Muscle of arm (tissue), 12 donors: ENCODE data around the gene TRIM37. TPM values are rescaled to one million over a fixed set of nuclear protein-coding genes. Genes with fewer than 3 reads are reported as not detected.
"Not testable (repeated sequence)": the region's sequence is repeated elsewhere in the genome, so short reads cannot be mapped to it uniquely, and the experiment has no call there.

Experiments used
- DNase-seq: peaks from one replicate; pipeline ENCODE4 v3.0.0-alpha.2; 2013
- polyA plus RNA-seq, 12 donors: library from polyadenylated mRNA; unstranded; fragments of 120-200 nt; gene quantifications; one replicate each; pipeline ENCODE4 v1.2.1, GENCODE V29; 2013; ENCODE audit not compliant: insufficient read length in 12 of 12

TRIM37 gene
- polyA plus RNA-seq, 12 donors: 10.2 to 17.5 (median 15.0) TPM; not detected in 1

DNA sequence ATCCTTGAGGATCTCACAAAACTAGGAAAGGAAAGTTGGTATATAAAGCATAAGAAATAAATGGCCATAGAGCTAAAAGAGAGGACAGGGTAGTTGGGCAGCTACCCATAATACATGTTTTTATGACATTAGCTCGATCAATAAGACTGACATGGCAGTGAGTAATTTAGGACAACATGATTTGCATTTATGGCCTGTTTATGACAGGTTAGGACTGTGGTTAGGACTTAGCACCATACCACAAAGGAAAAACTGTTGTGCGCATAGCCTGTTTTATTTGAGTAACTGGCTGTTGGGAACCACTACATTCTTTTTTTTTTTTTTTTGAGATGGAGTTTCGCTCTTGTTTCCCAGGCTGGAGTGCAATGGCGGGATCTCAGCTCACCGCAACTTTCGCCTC, 18.0 kb upstream of the TRIM37 start:
- DNase-seq: no peak

DNA sequence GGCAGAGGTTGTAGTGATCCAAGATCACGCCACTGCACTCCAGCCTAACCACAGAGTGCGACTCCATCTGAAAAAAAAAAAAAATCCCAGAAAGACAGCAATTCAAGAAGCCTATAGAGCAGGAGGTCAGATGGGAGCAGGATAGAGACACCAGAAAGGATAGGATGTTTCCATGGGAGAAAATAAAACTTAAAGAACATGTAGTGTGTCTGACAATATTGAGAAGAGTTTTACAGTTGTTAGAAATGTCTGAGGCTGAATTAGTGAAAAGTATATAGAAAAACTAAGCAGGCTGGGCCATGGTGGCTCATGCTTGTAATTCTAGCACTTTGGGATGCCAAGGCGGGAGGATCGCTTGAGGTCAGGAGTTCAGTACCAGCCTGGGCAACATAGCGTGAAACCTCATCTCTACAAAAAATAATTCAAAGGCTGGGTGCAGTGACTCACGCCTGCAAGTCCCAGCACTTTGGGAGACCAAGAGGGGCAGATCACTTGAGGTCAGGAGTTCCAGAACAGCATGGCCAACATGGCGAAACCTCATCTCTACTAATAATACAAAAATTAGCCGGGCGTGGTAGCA, 15.3 kb upstream of the TRIM37 start:
- no peak for DNase-seq

- no peak for DNase-seq
These were observed 8.8 kb upstream of the TRIM37 start for GRCh38 chr17:59115474-59115873.

GRCh38 chr17:59111539-59111938, 4.9 kb upstream of the TRIM37 start:
- no peak for DNase-seq

DNA sequence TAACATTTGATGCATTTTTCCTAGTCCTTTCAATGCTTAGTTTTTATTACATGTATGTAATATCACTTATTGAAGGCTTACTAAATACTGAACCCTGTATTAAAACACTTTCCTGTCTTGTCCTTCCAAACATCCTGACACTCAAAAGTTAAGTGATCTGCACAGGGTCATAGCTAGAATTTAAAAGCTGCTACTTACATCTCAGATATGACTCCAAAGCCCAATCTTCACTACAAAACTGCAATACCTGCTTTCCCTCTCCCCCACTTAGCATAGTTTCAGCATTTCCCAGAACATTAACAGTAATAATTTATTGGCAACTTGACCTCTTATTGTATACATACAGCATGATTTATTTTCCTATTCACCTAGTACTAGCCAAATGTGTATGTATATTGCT, 4.3 kb upstream of the TRIM37 start:
- no peak for DNase-seq

- no peak for DNase-seq
These were observed 1.9 kb upstream of the TRIM37 start for GRCh38 chr17:59108400-59109102.

DNA sequence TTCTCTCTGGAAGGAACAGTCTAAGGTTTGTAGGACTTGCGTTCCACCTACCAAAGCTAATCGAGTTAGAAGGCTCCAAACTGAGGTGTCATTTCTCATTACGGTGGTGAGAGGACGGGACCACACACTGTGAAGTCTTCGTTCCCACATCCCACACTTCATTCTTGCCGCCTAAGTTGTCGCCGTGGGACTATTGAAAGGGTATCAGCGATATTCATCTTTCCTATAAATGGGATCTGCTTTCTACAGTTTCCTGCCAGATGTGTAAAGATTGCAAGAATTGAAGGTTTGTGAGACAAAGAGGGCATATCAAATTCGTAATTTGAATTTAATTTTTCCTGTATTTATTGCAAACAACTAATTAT, 608 bp upstream of the TRIM37 start:
- no peak for DNase-seq

DNA sequence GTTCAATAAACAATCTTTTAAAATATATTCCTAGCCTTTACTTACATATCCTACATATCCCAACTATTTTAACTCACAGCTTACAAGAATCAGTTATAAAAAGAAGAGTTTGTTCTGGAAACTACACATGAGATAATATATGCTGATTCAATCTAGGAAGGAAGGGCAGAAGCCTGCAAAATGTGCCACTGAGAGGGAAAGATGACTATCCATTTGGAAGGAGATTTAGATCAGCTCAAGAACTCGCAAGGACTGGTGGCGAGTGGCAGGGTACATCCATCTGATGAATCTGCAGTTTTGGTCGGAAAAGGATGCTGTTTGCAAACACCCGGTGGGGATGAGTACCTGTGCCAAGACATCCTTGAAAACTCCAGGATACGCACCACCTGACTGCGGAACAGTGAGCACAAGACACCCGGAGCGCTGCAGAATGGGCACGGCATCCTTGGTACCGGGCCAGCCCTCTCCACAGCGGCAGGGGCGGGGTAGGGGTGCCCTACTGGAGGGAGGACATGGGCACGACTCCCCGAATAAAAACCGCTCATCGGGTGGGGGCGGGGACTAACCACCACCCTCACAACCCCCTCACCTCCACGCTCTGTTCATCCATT, 723 bp downstream of the TRIM37 start:
- DNase-seq: peak; percentile 35

GRCh38 chr17:59101178-59101577, 5.5 kb downstream of the TRIM37 start:
- DNase-seq: no peak

DNA sequence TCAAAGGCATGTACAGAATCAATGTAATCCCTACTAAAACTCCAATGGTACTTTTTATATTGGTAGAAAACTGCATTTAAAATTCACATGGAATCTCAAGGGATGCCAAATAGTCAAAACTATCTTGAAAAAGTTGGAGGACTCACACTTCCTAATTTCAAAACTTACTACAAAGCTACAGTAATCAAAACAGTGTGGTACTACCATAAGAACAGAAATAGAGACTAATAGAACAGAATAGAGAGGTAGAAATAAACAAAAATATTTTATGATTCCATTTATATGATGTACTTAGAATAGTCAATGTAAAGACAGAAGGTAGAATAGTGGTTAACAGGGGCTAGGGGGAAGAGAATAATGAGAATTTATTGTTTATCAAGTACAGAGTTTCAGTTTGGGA, 8.8 kb downstream of the TRIM37 start:
- DNase-seq: no peak

- no peak for DNase-seq
These were observed 11.7 kb downstream of the TRIM37 start for GRCh38 chr17:59094861-59095530.

DNA sequence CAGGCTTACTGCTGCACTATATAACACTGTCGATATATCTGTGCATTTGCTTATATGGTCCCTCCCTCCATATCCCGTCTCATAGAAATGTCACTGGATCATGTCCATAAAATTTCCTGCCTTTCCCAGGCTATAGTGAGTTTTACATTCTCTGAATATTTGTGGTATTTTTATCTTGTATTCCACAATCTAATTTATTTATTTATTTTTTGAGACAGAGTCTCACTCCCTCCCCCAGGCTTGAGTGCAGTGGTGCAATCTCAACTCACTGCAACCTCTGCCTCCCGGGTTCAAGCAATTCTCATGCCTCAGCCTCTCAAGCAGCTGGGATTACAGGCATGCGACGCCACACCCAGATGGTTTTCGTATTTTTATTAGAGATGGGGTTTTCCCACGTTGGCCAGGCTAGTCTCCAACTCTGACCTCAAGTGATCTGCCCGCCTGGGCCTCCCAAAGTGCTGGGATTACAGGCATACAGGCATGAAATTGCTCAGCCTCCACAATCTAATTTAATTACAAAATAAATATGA, 12.9 kb downstream of the TRIM37 start:
- DNase-seq: peak; percentile 31

DNA sequence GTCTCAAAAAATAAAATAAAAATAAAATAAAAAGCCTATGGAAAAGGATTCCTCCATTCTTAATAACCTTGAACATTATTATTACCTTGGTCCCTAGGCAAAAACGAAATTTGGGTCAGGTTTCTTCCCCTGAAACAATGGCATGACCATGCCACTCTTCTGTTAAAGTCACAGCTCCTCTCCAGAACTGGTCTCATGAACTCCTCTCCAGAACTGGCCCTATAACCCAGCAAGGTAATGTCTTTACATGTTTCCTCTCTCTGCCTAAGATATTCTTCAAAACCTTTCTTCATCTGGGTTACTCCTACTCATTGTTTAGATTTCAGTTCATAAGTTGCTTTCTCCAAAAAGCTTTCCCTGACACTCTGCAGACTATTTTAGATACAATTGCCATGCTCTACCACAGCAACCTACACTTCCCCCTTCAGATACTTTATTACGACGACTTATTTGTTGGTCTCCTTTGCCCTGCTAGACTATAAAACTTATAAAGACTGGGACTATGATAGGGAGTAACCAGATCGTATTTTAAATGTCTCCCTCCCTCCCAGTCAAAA, 13.5 kb downstream of the TRIM37 start:
- DNase-seq: peak; percentile 5

GRCh38 chr17:59090593-59090992, 16.1 kb downstream of the TRIM37 start:
- DNase-seq: not testable (repeated sequence)

DNA sequence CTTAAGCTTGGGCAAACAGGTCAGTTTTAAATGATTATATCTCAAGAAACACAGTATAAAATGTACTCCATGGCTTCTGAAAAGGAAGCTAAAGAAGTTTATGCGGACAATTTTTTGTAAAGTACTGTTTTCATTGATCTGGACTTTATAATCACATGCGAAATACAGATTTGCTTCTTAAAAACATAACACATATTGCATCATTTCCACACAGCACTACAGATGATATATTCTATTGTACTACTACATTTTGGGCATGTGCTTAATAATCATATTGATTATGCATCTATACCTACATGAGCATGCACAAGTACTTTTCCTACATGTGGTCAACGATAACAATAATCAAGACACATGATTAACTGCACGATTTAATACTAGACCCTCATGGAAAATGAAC, 22.5 kb downstream of the TRIM37 start:
- DNase-seq: no peak

DNA sequence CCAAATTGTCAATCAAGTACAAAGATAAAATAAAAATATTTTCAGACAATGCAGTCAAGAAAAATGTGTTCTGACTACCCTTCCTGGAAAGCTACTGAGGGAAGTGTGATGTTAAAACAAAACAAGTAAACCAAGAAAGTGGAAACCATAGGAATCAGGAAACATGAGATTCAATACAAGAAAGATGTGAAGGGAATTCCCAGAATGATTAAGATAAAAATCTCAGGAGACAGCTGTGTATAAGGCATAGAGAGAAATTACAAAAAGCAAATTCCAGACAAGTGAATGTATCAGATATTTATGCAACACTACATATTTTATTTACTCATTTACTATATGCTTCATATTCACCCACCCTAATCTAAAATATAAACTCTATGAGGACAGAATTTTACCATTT, 32.2 kb downstream of the TRIM37 start:
- DNase-seq: no peak

DNA sequence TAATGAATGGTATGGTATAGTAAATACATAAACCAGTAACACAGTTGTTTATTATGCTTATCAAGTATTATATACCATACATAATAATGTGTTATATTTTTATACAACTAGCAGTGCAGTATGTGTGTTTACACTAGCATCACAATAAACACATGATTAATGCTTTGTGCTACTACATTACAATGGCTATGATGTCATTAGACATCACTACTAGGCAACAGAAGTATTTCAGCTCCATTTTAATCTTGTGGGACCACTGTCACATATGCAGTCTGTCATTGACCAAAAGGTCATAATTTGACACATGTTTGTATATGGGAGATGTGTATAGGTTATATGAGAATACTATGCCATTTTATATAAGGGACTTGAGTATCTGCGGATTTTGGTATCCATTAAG, 32.7 kb downstream of the TRIM37 start:
- DNase-seq: no peak

DNA sequence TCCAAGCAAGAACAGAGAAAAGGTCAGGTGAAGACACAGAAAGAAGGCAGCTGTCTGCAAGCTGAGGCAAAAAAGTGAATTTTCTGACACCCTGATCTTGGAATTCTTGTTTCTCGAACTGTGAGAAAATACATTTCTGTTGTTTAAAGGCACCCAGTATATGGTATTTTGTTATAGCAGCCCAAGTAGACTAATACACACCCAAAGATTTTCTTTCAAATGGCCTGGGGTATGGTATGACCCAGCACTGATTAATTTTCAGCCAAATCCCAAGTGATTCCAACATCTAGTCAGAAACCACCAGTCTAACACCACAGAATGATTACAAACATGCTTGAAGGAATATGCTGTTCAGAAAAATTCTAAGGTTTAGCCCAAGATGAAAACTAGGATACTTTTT, 36.8 kb downstream of the TRIM37 start:
- DNase-seq: no peak

- DNase-seq: no peak
These were observed 38.9 kb downstream of the TRIM37 start for GRCh38 chr17:59067756-59068155.

DNA sequence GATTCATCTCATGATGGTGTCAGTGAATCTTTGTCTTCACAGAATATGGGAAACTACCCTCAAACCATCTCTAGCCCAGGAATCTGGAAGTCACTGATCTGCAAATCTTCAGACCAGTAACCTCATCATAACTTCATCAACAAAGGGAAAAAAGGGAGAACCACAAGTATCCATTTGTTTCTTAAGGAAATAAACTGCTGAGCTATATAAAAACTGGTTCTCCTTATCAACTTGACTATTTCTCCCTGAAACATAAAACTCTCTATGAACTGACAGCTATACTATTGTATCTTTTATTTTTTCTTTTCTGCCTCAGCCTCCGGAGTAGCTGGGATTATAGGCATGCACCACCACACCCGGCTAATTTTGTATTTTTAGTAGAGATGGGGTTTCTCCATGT, 39.3 kb downstream of the TRIM37 start:
- no peak for DNase-seq

GRCh38 chr17:59062509-59062908, 44.2 kb downstream of the TRIM37 start:
- no peak for DNase-seq

DNA sequence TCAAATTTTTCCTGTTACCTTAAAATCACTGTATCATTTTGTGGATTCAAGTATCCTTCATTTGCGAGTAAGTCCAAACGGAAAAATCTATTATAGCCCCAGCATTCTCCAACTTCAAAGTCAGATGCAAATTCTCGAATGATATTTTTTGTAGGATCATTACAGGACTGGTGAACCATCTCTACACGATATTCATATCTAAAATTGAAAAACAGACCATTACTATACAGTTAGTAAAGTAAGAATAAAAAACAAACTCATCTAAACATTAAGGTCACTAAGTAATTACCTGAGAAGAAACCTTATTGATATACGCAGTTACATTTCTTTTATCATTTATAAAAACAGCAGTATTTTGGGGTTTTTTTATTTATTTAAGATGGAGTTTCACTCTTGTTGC, 49.8 kb downstream of the TRIM37 start:
- no peak for DNase-seq
